Choroid plexus epithelial cell (primary cell): Measurements from ENCODE around the gene SLC22A1.

ENCODE experiments used
- DNase-seq: peaks from one replicate; pipeline ENCODE4 v3.0.0-alpha.2; 2010; ENCODE audit warnings: low read depth
- H3K4me3 ChIP-seq: 2 replicates; pipeline ENCODE4 v1.5.1; 2011; ENCODE audit warnings: low read depth, mild to moderate bottlenecking, control low read depth, low read length, moderate library complexity
- TF ChIP-seq, protein P1 (sequence below): conservative IDR thresholded peaks from 2 replicates; pipeline ENCODE4 v1.5.1; 2011; ENCODE audit warnings: low read depth, mild to moderate bottlenecking, control low read depth, inconsistent platforms, low read length, moderate library complexity

The SLC22A1 gene

DNA sequence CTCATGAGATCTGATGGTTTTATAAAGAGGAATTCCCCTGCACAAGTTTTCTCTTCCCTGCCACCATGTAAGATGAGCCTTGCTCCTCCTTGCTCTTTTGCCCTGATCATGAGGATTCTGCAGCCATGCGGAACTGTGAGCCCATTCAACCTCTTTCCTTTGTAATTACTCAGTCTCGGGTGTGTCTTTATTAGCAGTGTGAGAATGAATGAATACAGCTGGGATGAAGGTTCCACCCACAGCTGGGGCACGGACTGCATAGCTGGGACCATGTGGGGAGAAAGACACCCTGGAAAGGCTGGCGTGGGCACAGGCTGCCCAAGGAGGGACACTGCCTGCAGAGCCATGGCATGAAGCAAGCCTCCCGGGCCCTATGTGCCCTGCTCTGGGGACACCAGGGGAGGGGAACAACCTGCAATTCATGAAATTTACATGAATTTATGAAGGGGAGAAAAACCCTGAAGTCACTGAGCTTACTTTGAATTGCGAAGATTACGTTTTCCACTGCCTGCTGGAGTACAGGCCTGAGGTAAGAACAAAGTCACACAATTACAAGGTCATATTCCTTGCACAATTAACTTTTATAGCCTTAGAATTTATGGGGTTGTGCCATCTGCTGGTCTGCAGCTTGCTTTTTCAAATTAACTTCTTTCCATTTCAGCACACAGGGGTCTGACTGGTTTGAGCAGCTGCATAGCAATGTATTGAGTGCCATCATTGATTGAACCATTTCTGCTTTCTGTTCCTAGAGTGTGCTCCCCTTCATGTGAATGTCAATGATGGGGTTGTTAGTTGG is 46.2 kb downstream of the SLC22A1 start:
- no peak overlapping the region for H3K4me3 ChIP-seq
- peak; percentile 7 for DNase-seq
- TF ChIP-seq, protein P1, sequence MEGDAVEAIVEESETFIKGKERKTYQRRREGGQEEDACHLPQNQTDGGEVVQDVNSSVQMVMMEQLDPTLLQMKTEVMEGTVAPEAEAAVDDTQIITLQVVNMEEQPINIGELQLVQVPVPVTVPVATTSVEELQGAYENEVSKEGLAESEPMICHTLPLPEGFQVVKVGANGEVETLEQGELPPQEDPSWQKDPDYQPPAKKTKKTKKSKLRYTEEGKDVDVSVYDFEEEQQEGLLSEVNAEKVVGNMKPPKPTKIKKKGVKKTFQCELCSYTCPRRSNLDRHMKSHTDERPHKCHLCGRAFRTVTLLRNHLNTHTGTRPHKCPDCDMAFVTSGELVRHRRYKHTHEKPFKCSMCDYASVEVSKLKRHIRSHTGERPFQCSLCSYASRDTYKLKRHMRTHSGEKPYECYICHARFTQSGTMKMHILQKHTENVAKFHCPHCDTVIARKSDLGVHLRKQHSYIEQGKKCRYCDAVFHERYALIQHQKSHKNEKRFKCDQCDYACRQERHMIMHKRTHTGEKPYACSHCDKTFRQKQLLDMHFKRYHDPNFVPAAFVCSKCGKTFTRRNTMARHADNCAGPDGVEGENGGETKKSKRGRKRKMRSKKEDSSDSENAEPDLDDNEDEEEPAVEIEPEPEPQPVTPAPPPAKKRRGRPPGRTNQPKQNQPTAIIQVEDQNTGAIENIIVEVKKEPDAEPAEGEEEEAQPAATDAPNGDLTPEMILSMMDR, result peak; percentile 14

DNA sequence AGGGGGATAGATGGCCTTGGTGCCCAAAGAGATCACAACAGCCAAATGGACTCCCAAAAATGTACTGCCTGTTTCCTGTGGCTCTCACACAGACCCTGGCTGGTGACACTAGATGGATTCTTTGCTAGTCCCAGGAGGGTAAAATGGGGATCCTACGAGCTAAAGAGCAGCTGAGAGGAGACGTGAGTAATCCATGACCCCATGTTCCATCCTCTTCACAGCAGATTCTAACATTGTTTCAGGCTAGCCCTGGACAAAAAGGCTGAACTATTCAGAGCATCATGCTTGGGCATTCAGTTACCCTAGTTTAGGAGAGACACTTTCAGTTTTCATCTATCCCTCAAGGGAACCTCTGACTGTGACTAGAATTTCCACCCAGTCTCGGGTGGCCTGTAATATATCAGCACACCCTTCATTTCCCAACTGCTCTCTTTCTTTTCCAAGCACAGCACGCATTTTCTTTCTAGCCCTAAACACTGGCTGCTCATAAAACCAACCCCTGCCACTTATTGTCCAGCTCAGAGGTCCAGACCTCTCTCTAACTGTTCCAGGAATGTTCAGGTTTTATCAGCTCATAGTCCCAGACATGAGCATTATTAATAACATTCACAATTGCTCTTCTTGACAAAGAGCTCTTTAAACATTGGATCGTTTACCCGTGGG is 48.5 kb downstream of the SLC22A1 start:
- TF ChIP-seq, protein P1, result no peak
- H3K4me3 ChIP-seq, result no peak overlapping the region

DNA sequence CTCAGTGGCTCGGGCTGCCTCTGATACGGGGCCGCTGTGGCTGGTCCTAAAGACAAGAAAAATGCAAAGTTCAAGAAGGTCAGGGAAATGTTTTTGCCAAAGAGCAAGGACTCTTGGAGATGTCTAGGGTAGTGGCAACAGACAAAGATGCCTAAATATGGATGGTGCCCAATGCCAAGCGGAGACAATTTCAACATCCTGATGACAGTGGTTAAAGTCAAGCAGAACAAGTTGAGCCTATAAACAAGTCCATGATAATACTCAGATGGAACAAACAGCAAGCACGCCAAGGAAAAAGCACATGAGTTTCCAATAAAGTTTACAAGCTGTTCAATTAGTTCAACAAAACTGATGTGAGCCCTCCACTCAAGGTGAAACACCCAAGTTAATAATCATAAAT is 51.1 kb downstream of the SLC22A1 start:
- H3K4me3 ChIP-seq, result no peak overlapping the region
- no peak for DNase-seq
- TF ChIP-seq, protein P1, result no peak

More for the DNA sequence above, 48.5 kb downstream of the SLC22A1 start:
- no peak for DNase-seq

DNA sequence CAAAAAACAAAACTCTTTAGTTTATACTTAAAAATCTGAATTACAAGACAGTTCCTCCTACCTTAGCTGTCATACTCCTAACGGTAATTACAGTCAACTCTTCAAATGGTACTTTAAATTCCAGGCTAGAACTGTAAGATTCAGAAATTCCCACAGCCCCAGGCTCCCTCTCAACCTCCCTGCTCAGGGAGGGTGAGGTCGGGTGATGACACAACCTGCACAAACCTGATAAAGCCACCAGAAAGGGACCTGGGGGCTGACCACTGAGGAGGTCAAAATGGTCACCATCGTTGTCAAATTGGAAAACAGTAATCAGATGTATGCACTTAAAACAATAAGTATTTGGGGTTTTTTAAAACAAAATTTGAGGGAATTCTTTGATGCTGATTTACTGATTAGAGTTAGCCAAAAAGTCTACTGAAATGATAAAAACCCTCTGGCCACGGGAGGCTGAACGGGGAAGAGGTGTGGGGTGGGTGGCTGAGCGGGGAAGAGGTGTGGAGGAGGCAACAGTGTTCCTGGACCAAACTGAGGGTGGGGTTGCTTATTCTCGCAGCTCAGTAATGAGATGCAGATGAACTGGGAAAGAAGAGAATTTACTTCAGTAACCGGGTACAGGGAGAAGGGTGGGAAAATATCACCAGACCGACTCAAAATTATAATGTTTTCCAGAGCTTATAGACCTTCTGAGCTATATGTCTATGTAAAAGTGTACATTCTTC is 52.4 kb downstream of the SLC22A1 start:
- no peak for DNase-seq
- TF ChIP-seq, protein P1, result no peak
- no peak overlapping the region for H3K4me3 ChIP-seq

DNA sequence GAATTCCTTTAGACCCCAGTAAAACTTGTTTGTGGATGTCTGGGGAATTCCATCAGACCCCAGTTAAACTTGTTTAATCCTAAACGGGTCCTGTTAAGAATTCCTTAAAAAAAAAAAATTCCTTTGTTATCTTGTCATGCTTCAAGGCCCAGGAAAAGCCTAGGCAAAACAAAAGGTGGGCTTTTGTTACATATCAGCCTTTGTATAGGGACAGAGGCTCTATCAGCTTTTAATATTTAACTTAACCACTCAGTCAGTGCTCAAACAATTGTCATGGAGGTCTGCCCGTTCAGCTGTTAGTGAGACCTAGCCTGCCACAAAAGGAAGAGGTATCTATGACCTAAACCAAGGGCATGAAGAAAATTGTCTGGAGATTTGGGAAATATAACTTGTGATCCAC is 53.1 kb downstream of the SLC22A1 start:
- TF ChIP-seq, protein P1, result no peak
- DNase-seq, result no peak
- H3K4me3 ChIP-seq, result no peak overlapping the region

DNA sequence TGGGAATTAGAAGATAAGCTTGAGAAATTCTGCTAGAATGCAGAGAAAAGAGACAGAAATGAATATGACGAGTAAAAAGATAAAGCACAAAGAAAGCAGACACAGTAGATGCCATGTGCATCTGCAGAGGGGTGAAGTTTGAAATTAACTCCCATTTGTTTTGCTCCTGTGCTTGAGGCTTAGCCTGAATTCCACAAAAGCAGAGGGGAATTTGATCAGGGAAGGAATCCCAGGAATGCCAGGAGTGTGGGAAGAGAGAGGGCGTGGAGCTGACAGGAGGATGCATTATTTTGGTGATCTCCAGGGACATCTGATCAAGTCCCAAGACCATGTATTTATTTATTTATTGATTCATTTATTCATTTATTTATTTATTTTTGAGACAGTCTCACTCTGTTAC is 55.6 kb downstream of the SLC22A1 start:
- no peak for DNase-seq
- H3K4me3 ChIP-seq, result no peak overlapping the region
- TF ChIP-seq, protein P1, result no peak
